SK-N-SH (cell line): Measurements from ENCODE around the gene BMP6.

Source experiments
- PBX3 ChIP-seq: IDR thresholded peaks from 2 replicates; pipeline ENCODE4; 2012
- YY1 ChIP-seq: IDR thresholded peaks from 2 replicates; pipeline ENCODE4 v1.4.0; 2012; ENCODE audit warnings: low read depth, mild to moderate bottlenecking
- TF ChIP-seq, protein P1 (sequence below): fragments of 200-600 bp; sonication (generic); IDR thresholded peaks from 2 replicates; pipeline ENCODE4 v1.6.1; 2017; ENCODE audit warnings: antibody characterized with exemption, mild to moderate bottlenecking, moderate library complexity
- TF ChIP-seq, protein P2 (sequence below): IDR thresholded peaks from 2 replicates; pipeline ENCODE4 v1.4.0; 2012; ENCODE audit warnings: low read depth

- TF ChIP-seq, protein P1, sequence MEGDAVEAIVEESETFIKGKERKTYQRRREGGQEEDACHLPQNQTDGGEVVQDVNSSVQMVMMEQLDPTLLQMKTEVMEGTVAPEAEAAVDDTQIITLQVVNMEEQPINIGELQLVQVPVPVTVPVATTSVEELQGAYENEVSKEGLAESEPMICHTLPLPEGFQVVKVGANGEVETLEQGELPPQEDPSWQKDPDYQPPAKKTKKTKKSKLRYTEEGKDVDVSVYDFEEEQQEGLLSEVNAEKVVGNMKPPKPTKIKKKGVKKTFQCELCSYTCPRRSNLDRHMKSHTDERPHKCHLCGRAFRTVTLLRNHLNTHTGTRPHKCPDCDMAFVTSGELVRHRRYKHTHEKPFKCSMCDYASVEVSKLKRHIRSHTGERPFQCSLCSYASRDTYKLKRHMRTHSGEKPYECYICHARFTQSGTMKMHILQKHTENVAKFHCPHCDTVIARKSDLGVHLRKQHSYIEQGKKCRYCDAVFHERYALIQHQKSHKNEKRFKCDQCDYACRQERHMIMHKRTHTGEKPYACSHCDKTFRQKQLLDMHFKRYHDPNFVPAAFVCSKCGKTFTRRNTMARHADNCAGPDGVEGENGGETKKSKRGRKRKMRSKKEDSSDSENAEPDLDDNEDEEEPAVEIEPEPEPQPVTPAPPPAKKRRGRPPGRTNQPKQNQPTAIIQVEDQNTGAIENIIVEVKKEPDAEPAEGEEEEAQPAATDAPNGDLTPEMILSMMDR = no peak
- TF ChIP-seq PBX3 (no peak), YY1 (no peak)
- TF ChIP-seq, protein P2, sequence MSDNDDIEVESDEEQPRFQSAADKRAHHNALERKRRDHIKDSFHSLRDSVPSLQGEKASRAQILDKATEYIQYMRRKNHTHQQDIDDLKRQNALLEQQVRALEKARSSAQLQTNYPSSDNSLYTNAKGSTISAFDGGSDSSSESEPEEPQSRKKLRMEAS = no peak
Measured at GRCh38 chr6:7707787-7708186, 18.1 kb upstream of the BMP6 start.
